ENCODE results near the gene PRKAR1B. TPM values are rescaled to one million over a fixed set of nuclear protein-coding genes. Genes with fewer than 3 reads are reported as not detected.

PRKAR1B gene
- total RNA-seq, 4 donors from 2014 or later, result 3.8 to 11.6 (median 6.3) TPM

GRCh38 chr7:578386-578785, 148.7 kb downstream of the PRKAR1B start:
- TF ChIP-seq CTCF (IDR thresholded peaks at IDR 0.05; ENCODE audit: low read depth), result no peak

GRCh38 chr7:577741-578370, 149.2 kb downstream of the PRKAR1B start:
- TF ChIP-seq CTCF (IDR thresholded peaks at IDR 0.05; ENCODE audit: low read depth), result no peak

GRCh38 chr7:577278-577665, 149.8 kb downstream of the PRKAR1B start:
- TF ChIP-seq CTCF (IDR thresholded peaks at IDR 0.05; ENCODE audit: low read depth), result no peak

- no peak for TF ChIP-seq CTCF (IDR thresholded peaks at IDR 0.05; ENCODE audit: low read depth)
Observed at GRCh38 chr7:576524-577277, 150.4 kb downstream of the PRKAR1B start.

GRCh38 chr7:575425-576366, 151.4 kb downstream of the PRKAR1B start:
- no peak for TF ChIP-seq CTCF (IDR thresholded peaks at IDR 0.05; ENCODE audit: low read depth)

GRCh38 chr7:574661-575395, 152.3 kb downstream of the PRKAR1B start:
- TF ChIP-seq CTCF (IDR thresholded peaks at IDR 0.05; ENCODE audit: low read depth), result no peak

Measured in subcutaneous adipose tissue (tissue), 4 donors.